Suprapubic skin (tissue), 3 donors: ENCODE measurements around the gene CBY2.

Experiments used
- POLR2AphosphoS5 ChIP-seq, 3 donors: sonication (generic); formaldehyde crosslinking; IDR thresholded peaks; one replicate each; pipeline ENCODE4 v1.6.1; 2017; ENCODE audit warnings: antibody characterized with exemption in 3 of 3
- TF ChIP-seq, protein P1 (sequence below), 2 donors: fragments of 200-600 bp in 1 of 2; fragments of 450-650 bp in 1 of 2; sonication (generic) in 1 of 2; IDR thresholded peaks; one replicate each; pipeline ENCODE4 v1.5.1; 2016 to 2019; ENCODE audit warnings: antibody characterized with exemption in 2 of 2, mild to moderate bottlenecking in 1 of 2, moderate library complexity in 1 of 2

DNA sequence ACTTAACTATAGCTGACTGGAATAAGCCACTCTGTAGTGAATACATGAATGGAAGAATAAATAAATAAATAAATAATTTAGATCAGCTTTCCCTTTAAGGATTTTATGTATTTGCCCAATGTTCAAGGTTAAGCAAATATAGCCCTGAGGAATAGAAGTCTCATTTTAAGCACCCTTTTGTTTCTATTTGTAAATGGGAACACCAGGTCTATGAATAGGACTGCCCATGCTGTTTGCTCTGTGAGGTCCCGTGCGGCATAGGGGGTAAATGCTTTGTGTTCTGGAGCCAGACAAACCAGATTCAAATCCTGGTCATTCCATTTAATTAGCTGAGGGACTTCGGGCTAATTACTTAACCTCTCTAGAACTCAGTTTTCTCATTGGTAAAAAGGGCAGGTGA, 29.3 kb downstream of the CBY2 start:
- TF ChIP-seq, protein P1, sequence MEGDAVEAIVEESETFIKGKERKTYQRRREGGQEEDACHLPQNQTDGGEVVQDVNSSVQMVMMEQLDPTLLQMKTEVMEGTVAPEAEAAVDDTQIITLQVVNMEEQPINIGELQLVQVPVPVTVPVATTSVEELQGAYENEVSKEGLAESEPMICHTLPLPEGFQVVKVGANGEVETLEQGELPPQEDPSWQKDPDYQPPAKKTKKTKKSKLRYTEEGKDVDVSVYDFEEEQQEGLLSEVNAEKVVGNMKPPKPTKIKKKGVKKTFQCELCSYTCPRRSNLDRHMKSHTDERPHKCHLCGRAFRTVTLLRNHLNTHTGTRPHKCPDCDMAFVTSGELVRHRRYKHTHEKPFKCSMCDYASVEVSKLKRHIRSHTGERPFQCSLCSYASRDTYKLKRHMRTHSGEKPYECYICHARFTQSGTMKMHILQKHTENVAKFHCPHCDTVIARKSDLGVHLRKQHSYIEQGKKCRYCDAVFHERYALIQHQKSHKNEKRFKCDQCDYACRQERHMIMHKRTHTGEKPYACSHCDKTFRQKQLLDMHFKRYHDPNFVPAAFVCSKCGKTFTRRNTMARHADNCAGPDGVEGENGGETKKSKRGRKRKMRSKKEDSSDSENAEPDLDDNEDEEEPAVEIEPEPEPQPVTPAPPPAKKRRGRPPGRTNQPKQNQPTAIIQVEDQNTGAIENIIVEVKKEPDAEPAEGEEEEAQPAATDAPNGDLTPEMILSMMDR (IDR thresholded peaks at IDR 0.05): no peak
- no peak for TF ChIP-seq POLR2AphosphoS5 (IDR thresholded peaks at IDR 0.05)
